ENCODE measurements around the gene SORBS1.

DNA sequence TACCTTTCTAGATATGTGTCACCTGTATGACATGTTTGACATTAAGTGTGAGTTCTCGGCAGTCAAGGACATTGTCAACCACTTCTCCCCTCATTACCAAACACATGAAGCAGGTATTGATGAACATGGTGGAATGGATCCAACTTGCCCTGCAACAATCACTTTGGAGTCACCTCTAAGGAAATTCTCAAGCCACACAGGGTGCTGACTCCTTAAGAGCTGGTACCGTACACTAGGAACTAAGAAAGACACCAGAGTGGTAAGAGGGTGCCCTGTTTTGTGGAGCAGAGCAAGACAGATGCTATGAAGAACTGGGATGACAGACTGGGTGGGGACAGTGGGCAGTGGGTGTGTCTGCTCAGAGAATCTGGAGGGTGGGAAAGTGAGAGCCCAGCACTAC lies 17.4 kb upstream of the SORBS1 start:
- TF ChIP-seq CTCF (IDR thresholded peaks at IDR 0.05) (no peak), POLR2A (IDR thresholded peaks at IDR 0.05) (no peak)
